Stimulated activated CD4-positive, alpha-beta T cell treated with anti-CD3 and anti-CD28 coated beads, Interleukin-1b, Interleukin-23, amount 100 ng/mL, for 1 hour (primary cell): ENCODE data around the gene MED16.

Source experiments
- DNase-seq, 2 donors: peaks; one replicate each; pipeline ENCODE4 v3.0.0-alpha.2; 2020; ENCODE audit warnings: low read depth in 2 of 2

The MED16 gene

DNA sequence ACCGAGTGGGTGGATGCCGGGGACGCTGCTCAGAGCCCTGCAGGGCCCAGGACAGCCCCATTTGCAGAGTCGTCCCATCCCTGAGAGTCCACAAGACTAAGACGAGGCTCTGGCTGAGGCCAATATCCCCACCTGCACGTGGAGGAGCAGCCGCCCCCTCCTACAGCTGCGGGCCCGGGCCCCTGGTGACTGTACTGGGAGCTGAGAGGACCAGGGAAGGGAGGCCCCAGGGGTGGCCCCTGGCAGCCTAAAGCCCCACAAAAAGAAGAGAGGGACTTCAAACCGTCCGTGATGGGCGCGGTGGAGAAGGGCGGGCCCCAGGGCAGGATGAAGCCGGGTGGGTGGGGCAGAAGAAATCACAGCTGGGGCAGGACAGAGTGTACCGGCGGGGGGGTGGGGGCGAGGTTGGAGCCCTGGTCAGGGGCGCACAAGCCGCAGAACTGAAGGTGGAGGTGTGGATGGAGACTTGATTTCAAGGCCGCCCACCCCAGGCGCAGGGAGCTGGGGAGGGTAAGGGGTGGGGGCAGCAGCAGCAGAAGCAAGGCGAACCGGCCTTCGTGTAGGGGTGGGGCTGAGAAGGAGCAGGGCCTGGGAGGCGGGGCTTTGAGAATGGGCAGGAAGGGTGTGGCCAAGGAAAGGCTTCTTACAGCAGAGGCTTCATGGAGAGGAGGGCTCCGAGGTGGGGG is 20.6 kb downstream of the MED16 start:
- peak; percentile 42 to 65 for DNase-seq

DNA sequence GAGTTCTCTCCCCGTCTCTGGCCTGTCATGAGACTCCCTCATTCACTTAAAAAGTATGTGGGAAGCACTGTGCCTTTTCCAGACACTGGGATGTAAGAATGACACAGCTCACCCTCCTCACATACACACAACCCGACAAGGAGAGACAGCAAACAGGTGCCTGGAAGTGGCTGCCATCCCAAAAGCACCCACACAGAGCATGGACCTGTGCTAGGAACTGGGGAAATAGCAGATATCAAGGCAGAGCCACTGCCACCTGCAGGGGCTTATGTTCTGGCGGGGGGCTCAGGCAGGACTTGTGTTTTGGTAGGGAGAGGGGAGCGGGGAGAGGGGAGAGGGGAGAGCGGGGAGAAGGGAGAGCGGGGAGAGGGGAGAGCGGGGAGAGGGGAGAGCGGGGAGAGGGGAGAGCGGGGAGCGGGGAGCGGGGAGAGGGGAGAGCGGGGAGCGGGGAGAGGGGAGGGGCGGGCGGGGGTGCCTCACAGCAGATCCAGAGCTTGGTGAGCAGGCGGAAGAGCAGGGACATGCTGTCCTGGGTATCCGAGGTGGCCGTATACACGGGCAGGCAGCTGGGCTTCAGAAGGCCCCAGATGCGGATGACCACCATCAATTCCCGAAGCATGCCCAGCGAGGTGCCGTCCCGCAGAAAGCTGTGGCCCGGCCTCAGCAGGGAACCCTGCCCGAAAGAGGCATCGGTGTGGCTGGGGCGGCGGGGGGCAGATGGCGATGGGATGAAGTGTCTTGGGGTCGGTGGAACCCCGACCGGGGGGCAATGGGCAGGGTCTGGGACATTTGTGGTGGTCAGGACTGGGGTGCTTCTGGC is 21.3 kb downstream of the MED16 start:
- no peak for DNase-seq

GRCh38 chr19:870963-871401 is 22.0 kb downstream of the MED16 start:
- no peak for DNase-seq

DNA sequence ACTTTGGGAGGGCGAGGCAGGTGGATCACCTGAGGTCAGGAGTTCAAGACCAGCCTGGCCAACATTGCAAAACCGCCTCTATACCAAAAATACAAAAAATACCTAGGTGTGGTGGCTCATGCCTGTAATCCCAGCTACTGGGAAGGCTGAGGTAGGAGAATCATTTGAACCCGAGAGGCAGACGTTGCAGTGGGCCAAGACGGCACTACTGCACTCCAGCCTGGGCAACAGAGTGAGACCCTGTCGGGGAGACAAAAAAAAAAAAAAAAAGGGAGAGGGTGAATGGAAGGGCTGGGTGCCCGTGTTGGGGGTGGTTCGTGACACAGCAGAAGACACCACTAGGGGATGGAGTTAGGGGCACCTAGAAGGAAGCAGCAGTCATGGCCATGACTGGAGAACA is 22.7 kb downstream of the MED16 start:
- DNase-seq: no peak

DNA sequence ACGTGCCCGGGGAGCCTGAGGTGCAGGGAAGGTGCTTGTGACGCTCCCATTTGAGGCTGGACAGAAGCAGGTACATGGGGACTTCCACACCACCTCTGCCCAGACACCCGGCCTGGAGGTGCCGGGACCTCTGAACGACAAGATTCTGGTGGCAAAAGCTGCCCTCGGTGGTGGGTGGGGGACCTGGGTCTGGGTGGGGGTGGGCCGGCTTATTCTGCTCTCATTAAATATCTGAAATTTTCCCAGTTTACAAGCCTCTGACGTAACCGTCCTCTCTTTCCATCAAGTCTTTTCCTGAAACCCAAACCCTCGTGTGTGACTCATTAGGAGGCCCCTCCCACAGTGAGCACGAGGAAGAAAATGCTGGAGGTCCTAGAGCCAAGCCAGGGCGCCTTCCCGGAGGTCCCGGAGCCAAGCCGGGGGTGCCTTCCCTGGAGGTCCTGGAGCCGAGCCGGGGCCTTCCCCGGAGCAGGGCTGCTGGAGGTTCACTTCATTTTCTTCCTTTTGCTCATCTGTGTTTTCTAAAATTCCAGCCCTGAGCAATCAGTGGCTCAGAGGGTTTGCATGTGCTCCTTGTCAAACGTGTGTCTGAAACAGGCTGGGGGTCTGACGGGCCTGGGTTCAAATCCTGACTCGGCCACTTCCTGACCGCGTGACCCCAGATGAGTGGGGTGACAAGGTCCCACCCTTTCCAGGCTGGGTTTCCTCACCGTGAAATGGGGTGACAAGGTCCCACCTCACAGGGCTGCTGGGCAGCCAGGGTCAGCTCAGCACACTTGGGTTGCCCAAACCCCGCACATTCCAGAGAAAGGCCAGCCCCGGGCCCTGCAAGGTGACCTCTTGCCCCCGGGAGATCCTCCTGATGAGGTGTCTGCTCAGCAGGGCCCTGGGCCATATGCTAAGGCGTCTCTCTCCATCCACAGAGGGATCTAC is 23.5 kb downstream of the MED16 start:
- DNase-seq: no peak

DNA sequence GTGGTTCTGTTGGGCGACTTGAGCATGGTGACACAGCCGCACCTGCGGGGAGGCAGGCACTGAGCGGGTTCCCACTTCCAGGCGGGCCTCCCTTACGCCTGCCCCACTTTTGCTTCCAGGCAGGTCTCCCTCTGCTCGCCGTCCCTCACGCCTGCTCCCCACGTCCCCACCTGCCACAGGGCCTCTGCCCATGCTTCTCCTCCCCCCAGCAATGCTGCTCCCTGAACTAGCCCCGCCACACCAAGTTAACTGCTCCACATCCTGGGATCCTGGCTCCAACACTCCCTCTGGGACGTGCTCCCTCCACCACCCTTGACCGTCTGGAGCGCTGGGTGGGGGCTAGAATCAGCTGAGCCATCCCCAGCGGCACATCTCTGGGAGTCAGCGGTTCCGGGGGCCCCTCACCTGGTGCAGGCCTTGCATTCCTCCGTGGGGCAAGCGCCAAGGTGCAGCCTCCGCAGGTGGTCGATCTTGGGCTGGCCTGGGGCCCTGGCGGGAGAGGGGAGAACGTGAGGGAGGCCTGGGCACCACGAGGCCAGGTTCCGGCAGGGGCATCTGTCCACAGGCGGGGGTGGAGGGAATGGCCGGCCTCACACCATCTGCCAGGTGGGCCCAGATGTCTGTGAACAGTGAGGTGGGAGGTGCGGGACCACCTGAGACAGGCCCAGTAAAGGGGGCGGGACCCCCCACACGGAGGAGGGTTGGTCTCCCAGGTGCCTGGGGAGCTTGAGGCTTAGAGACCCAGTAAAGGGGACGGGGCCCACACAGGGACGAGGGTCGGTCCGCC is 24.3 kb downstream of the MED16 start:
- no peak for DNase-seq

DNA sequence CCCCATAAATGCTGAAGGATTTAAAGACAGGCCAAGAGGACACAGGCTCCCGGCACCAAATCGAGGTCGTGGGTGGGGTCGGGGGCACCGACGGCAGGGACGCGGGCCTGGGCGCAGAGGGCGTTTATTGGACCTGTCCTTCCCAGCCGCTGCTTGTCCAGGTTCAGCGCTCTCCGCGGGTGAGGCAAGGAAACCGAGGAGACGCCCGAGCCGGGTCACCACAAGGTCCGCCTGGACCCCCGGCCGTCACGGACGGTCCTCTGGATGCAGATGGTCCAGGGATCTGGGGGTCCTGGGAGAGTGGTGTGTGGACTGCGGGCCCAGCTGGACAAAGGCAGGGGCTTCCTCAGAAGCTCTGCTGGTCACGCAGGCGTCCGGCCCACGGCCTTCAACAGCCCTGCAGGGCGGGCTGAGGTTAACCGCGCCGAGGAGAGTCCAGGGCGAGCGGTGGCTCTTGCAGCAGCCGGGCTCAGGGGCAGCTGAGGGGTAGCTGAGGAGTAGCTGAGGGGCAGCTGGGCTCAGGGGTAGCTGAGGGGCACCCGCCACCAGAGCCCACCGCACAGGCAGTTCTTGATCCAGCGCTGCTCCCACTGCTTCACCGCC is 25.0 kb downstream of the MED16 start:
- DNase-seq: no peak

DNA sequence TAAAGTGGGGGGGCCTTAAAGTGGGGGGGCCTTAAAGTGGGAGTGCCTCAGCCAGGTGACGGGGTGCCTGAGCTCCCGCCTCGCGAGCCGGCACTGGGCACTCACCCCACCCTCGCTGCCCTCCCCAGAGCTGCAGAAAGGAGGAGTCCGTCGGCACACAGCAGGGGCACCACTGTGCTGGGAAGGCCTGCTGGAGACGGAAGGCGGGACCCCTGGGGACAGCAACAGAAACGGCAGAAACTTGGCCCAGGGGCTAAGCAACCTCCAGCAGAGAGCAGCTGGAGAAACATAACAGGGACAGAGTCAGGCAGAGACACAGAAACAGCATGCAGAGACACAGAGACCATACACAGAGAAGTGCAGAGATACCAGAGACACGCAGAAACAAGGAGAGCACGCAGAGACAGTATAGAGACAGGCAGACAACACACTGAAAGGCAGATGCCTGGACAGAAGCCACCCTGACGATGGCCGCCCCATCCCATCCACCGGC is 25.6 kb downstream of the MED16 start:
- no peak for DNase-seq

DNA sequence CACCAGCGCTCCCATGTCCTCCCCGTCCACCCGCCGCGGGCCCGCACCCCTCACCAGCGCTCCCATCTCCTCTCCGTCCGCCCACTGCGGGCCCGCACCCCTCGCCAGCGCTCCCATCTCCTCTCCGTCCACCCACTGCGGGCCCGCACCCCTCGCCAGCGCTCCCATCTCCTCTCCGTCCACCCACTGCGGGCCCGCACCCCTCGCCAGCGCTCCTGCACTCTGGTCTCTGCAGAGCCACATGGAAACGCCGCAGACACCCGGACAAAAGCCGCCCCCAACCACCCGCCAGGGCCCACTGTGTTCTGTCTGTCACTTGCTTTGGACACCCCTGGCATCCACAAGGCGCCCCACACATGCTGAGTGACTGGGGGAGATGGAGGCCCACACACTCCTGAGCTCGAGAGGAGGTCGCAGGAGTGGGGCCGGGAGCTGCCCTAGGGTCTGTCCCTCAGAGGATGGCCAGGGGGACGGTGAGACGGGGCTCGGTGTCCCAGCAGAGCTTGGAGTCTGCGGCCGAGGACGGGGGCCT is 26.2 kb downstream of the MED16 start:
- no peak for DNase-seq

- no peak for DNase-seq
Observed at GRCh38 chr19:863315-863620, 29.7 kb downstream of the MED16 start.

GRCh38 chr19:862581-863314 is 30.2 kb downstream of the MED16 start:
- DNase-seq: peak; percentile 58 to 61

GRCh38 chr19:861756-862580 is 31.0 kb downstream of the MED16 start:
- DNase-seq: peak; percentile 32 to 53

DNA sequence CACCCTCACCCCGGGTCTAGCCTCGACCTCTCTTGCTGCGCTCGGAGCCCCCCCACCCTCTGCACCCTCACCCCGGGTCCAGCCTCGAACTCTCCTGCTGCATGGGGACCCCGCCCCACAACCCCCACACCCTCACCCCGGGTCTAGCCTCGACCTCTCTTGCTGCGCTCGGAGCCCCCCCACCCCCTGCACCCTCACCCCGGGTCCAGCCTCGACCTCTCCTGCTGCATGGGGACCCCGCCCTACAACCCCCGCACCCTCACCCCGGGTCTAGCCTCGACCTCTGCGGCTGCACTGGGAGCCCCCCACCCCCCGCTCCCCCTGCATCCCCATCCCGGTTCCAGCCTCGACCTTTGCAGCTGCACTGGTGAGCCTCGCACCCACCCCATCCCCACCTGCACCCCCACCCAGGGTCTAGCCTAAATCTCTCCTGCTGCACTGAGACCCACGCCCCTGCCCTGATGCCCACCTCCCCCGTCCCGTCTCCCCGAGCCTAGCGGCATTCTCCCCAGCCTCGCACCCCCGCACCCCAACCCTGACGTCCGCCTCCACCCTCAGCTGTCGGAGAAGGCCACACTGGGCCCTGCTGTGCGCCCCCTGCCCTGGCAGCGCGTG is 31.7 kb downstream of the MED16 start:
- DNase-seq: no peak

DNA sequence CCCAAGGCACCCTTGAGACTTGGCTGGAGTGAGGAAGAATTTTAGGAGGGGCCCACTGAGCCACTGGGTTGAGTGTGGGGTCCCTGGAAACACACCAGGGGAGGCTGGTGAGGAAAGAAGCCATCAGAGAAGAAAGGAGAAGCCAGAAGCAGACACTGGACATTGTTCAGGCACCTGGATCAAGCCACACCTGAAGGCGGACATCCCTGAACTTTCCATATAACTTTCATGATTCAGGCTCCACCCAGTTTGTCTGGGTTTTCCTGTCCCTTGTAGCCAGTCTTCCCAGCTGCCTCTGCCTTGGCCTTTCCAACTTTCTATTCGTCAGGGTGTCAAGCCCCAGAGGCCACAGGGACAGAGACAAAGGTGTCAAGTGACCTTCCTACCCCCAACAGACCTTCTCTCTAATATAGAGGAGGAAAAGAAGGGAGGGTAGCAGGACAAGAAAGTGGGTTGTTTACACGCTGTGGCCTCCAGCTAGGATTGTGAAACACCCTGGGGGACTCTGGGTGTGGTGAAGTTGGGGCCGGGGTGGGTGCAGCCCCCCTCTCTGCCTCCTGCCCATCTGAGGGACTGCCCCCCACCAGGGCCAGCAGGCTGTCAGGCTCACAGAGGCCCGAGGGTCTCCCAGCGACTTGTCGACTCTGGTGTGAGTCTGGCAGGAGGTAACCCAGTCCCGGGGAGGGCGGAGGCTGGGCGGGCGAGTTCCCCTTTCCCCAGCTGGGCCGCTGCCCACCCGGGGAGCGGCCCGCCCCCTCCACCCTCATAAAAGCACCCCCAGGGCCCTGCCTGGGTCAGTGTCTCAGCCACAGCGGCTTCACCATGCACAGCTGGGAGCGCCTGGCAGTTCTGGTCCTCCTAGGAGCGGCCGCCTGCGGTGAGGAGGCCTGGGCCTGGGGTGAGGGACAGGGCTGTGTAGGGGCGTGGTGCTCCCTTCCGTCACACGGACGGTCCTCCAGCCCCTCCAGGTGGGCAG is 33.8 kb downstream of the MED16 start, which contains the start of gene CFD:
TSS of gene CFD (plus strand) at position 797 of the 976 bp plus-strand sequence. CDS start at position 823, 26 bp downstream.
- DNase-seq: no peak

DNA sequence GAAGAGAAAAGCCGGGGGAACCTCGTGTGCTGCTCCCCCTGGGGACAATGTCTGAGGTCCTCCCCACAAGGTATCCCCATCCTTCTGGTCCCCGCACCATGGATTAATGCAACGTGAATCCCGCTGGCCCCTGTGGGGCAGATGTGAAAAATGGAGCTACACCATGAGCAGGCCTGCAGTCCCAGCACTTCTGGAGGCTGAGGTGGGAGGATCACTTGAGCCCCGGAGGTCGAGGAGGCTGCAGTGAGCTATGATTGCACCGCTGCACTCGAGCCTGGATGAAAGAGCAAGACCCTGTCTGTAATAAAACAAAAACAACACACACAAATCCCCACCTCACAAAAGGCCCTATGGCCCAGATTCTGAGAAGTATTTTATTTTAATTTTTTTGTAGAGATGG is 34.7 kb downstream of the MED16 start:
- DNase-seq: no peak

- DNase-seq: no peak
Observed at GRCh38 chr19:855566-856120, 37.3 kb downstream of the MED16 start.

DNA sequence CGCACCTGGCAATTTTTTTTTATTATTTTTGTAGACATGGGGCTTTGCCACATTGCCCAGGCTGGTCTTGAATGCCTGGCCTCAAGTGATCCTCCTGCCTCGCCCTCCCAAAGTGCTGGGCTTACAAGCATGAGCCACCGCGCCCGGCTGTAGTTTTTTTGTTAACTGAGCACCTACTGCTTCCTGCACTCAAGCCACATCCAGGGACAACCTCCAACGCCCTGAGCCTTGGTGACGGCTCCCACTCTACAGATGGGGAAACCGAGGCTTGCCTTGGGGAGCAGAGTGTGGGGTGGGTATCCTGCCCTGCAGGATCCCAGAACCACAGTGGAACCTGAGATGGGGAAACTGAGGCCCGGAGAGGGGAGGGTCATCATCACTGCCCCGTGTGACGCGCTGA is 37.8 kb downstream of the MED16 start:
- no peak for DNase-seq
